Measurements from ENCODE around the gene BCAS3. TPM values are rescaled to one million over a fixed set of nuclear protein-coding genes. Genes with fewer than 3 reads are reported as not detected.

Gene BCAS3
- total and polyA plus RNA-seq, 5 donors from 2014 or later = 29.7 to 59.1 (median 33.9) TPM

DNA sequence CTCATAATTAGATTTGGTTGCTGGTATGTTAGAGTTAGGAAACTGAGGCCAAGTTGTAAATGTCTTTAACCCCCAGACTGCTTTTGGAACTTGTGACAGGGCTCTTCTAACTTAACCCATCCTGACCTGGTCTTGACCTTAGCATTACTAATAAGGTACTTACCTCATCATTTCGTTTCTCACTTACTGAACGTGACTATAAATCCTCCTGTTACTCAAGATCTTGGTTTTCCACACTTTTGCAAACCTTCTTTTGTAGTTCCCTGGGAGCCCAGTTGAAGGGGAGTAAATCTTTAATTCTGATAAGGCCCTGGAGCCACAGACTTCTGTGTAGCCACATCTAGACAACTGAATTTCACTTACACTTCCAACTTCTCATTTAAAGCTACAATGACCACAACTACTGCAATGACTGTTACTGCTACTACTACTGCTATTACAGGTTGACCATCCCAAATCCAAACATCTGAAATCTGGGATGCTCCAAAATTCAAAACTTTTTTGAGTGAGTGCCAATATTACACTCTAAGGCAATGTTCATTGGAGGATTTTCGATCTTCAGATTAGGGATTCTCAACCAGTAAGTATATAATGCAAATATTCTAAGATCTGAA lies 473.1 kb downstream of the BCAS3 start:
- H3K4me1 Mint-ChIP-seq = peaks cover 3 to 18% (median 15%) of the 10 kb centered on the region in 4 donors
- no peaks in the 10 kb centered on the region for H3K27me3 Mint-ChIP-seq
- H3K27ac Mint-ChIP-seq = no peak overlapping the region
- H3K4me3 Mint-ChIP-seq = peak overlapping the region in 1 of 4 donors; percentile 73
- peaks cover 6% of the 10 kb centered on the region for H3K36me3 Mint-ChIP-seq
- no peak for ATAC-seq (ENCODE audit: low read depth in 2 of 2)
- Histone ChIP-seq H3K9me3 (ENCODE audit: control insufficient read depth in 2 of 2, low read length in 2 of 2) (no peaks in the 10 kb centered on the region), H3K27me3 (ENCODE audit: control insufficient read depth, insufficient read depth, low read length) (no peaks in the 10 kb centered on the region), H3K4me3 (ENCODE audit: low read depth, low read length) (no peak overlapping the region), H3K36me3 (ENCODE audit: control insufficient read depth, insufficient read depth, low read length) (no peaks in the 10 kb centered on the region), H3K27ac (ENCODE audit: insufficient read depth, low read length, poor library complexity, severe bottlenecking) (no peak overlapping the region), H3K4me1 (ENCODE audit: control insufficient read depth, insufficient read depth, low read length, poor library complexity, severe bottlenecking) (no peaks in the 10 kb centered on the region)
- H3K9me3 Mint-ChIP-seq = peaks cover 0 to 2% (median 0%) of the 10 kb centered on the region in 7 donors
- no peak for DNase-seq

DNA sequence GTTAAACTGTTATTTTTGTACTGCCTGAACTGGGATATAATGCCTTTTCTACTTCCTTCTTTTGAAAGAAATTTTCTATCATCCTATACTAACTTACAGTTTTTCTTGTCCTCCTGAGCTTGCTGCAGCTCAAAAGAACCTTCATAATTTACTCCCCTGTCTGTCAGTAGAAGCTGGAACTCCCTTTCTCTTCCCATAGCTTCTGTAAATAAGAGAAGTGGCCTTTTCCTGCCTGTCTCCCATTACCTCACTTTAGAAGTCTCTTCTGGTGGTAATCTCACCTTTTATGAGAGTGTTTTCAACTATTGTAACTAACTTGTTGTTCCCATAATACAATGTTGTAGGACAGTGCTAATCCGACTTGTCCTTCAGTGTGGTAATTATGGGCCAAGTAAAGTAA lies 475.2 kb downstream of the BCAS3 start:
- Histone ChIP-seq H3K9me3 (ENCODE audit: control insufficient read depth in 2 of 2, low read length in 2 of 2) (no peaks in the 10 kb centered on the region), H3K36me3 (ENCODE audit: control insufficient read depth, insufficient read depth, low read length) (no peaks in the 10 kb centered on the region), H3K4me1 (ENCODE audit: control insufficient read depth, insufficient read depth, low read length, poor library complexity, severe bottlenecking) (no peaks in the 10 kb centered on the region), H3K27me3 (ENCODE audit: control insufficient read depth, insufficient read depth, low read length) (no peaks in the 10 kb centered on the region), H3K27ac (ENCODE audit: insufficient read depth, low read length, poor library complexity, severe bottlenecking) (no peak overlapping the region), H3K4me3 (ENCODE audit: low read depth, low read length) (no peak overlapping the region)
- Mint-ChIP-seq H3K36me3 (peaks cover 6% of the 10 kb centered on the region), H3K27ac (no peak overlapping the region), H3K27me3 (no peaks in the 10 kb centered on the region), H3K4me3 (no peak overlapping the region), H3K9me3 (peaks cover 0 to 2% (median 0%) of the 10 kb centered on the region in 7 donors), H3K4me1 (peaks cover 3 to 21% (median 14%) of the 10 kb centered on the region in 4 donors)
- DNase-seq (no peak), ATAC-seq (ENCODE audit: low read depth in 2 of 2) (no peak)

DNA sequence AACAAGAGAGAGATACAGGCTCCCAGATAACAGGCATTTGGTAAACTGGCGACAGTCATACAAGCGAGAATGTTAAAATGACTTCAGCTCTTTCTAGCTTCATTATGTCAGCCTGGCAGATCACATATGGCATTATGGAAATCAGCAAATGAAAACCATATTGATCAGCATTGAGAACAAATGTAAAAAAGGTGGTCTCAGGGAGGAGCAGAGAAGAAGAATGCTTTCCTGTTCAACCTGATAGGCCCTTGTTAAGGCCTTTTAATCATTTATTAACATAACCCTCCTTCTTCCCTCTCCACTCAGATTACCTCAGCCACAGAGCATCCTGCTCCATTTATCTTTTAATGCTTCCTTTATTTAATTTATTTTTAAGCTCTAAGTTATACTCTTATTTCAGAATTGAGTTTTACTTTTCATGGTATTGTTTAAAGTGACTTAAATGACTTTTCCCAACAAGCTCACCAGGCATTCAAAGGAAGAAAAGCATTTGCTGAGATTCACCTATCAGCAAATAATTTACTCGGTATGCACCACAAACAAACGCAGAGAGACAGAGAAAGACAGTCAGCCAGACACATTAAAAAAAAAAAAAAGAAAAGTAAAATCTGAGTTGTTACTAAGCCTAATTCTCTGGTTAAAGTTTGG lies 478.1 kb downstream of the BCAS3 start:
- no peak for DNase-seq
- H3K9me3 Mint-ChIP-seq = peaks cover 0 to 2% (median 0%) of the 10 kb centered on the region in 7 donors
- no peak overlapping the region for H3K4me3 ChIP-seq (ENCODE audit: low read depth, low read length)
- H3K27me3 ChIP-seq (ENCODE audit: control insufficient read depth, insufficient read depth, low read length) = no peaks in the 10 kb centered on the region
- no peaks in the 10 kb centered on the region for H3K9me3 ChIP-seq (ENCODE audit: control insufficient read depth in 2 of 2, low read length in 2 of 2)
- no peak overlapping the region for H3K27ac Mint-ChIP-seq
- H3K36me3 ChIP-seq (ENCODE audit: control insufficient read depth, insufficient read depth, low read length) = no peaks in the 10 kb centered on the region
- ATAC-seq (ENCODE audit: low read depth in 2 of 2) = no peak
- H3K27me3 Mint-ChIP-seq = no peaks in the 10 kb centered on the region
- H3K4me1 Mint-ChIP-seq = peaks cover 0 to 13% (median 7%) of the 10 kb centered on the region in 4 donors
- no peak overlapping the region for H3K4me3 Mint-ChIP-seq
- H3K27ac ChIP-seq (ENCODE audit: insufficient read depth, low read length, poor library complexity, severe bottlenecking) = no peak overlapping the region
- peaks cover 6% of the 10 kb centered on the region for H3K36me3 Mint-ChIP-seq
- peaks cover 5% of the 10 kb centered on the region for H3K4me1 ChIP-seq (ENCODE audit: control insufficient read depth, insufficient read depth, low read length, poor library complexity, severe bottlenecking)

DNA sequence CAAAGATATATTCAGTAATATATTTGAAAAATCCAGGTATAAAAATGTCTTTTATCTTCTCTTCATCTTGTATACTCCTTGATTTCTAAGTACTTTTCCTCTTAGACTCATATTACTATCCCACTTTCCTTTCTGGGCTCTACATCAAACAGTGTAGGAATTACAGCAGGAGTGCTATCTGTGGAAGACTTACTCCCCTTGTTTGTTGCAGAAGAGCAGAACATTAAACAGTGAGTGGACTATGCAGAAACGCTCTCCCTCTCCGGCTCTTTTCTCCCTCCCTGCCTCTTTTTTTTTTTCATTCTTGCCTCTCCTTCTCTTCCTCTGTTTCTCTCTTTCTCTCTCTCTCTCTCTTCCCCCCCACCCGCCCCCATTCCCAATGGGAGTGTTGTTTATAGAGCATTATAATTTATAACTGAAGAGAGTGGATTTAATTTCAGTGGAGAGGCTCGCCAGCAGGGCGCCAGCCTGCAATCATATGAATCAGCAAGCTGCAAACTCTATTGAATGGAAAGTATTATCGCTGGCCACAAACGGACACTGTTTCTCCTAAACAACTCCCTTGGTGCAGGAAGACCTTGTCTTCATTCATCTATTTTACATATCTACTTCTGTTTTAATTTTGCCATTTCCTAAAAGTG lies 479.7 kb downstream of the BCAS3 start:
- H3K36me3 ChIP-seq (ENCODE audit: control insufficient read depth, insufficient read depth, low read length) = no peaks in the 10 kb centered on the region
- H3K4me1 ChIP-seq (ENCODE audit: control insufficient read depth, insufficient read depth, low read length, poor library complexity, severe bottlenecking) = peaks cover 7% of the 10 kb centered on the region
- no peaks in the 10 kb centered on the region for H3K36me3 Mint-ChIP-seq
- no peak overlapping the region for H3K27ac ChIP-seq (ENCODE audit: insufficient read depth, low read length, poor library complexity, severe bottlenecking)
- peaks cover 0 to 2% (median 0%) of the 10 kb centered on the region in 7 donors for H3K9me3 Mint-ChIP-seq
- no peak overlapping the region for H3K4me3 ChIP-seq (ENCODE audit: low read depth, low read length)
- H3K27me3 Mint-ChIP-seq = no peaks in the 10 kb centered on the region
- DNase-seq = no peak
- peaks cover 6 to 22% (median 11%) of the 10 kb centered on the region in 4 donors for H3K4me1 Mint-ChIP-seq
- no peaks in the 10 kb centered on the region for H3K27me3 ChIP-seq (ENCODE audit: control insufficient read depth, insufficient read depth, low read length)
- no peak overlapping the region for H3K4me3 Mint-ChIP-seq
- ATAC-seq (ENCODE audit: low read depth in 2 of 2) = no peak
- no peak overlapping the region for H3K27ac Mint-ChIP-seq
- H3K9me3 ChIP-seq (ENCODE audit: control insufficient read depth in 2 of 2, low read length in 2 of 2) = no peaks in the 10 kb centered on the region

DNA sequence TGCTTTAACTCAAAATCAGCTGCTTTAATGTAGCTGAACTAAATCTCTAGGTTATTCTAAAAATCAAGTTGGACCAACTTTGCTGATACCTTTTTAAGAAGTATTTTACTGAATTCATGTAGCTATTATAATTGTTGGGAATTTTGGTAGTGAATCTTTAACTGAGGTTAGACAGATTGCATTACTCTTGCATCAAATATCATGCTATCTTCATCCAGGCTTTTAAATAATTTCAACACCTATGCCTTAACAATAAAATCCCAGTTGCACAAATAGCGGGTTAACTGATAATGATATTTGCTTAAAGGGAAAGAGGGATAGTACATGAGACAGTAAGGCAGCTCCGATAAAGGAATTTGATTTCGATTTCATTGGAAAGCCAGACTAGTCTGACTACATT lies 480.7 kb downstream of the BCAS3 start:
- peaks cover 0 to 2% (median 0%) of the 10 kb centered on the region in 7 donors for H3K9me3 Mint-ChIP-seq
- no peak overlapping the region for H3K4me3 Mint-ChIP-seq
- Histone ChIP-seq H3K27ac (ENCODE audit: insufficient read depth, low read length, poor library complexity, severe bottlenecking) (no peak overlapping the region), H3K9me3 (ENCODE audit: control insufficient read depth in 2 of 2, low read length in 2 of 2) (no peaks in the 10 kb centered on the region), H3K4me1 (ENCODE audit: control insufficient read depth, insufficient read depth, low read length, poor library complexity, severe bottlenecking) (peaks cover 7% of the 10 kb centered on the region), H3K36me3 (ENCODE audit: control insufficient read depth, insufficient read depth, low read length) (no peaks in the 10 kb centered on the region), H3K4me3 (ENCODE audit: low read depth, low read length) (no peak overlapping the region), H3K27me3 (ENCODE audit: control insufficient read depth, insufficient read depth, low read length) (no peaks in the 10 kb centered on the region)
- no peaks in the 10 kb centered on the region for H3K27me3 Mint-ChIP-seq
- DNase-seq = no peak
- H3K4me1 Mint-ChIP-seq = peaks cover 6 to 22% (median 11%) of the 10 kb centered on the region in 4 donors
- H3K36me3 Mint-ChIP-seq = no peaks in the 10 kb centered on the region
- H3K27ac Mint-ChIP-seq = no peak overlapping the region
- ATAC-seq (ENCODE audit: low read depth in 2 of 2) = no peak

DNA sequence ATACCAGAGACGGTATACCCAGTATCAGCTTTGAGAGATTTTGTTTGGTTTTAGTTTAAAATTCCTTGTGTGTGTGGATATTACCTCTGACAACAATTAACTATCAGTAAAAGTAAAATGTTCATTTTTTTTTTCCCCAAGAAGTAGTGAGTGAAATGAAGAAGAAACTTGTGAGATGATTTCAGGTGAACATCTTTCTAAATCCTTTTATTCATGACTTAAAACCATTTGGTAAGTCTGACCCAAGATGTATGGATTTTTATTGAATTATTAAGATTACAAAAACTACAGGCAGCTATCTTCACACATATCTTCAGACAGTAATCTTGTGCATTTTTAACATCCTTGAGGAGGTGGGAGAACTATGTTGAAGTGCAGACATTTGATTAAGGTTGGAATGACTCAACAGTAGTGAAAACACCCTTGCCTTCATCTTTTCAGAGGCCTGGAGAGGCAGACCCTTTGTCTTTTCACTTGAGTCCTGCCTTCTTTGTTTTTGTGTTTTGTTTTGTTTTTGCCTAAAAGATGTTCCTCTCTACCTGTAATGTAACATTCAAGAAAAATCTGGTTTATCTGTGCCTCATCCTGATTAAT lies 481.7 kb downstream of the BCAS3 start:
- Mint-ChIP-seq H3K4me1 (peaks cover 6 to 22% (median 10%) of the 10 kb centered on the region in 4 donors), H3K9me3 (peaks cover 0 to 4% (median 0%) of the 10 kb centered on the region in 7 donors), H3K4me3 (no peak overlapping the region), H3K36me3 (peaks cover 2% of the 10 kb centered on the region), H3K27me3 (no peaks in the 10 kb centered on the region), H3K27ac (peak overlapping the region in 2 of 3 donors; percentile 61 to 75)
- H3K27ac ChIP-seq (ENCODE audit: insufficient read depth, low read length, poor library complexity, severe bottlenecking) = no peak overlapping the region
- no peaks in the 10 kb centered on the region for H3K36me3 ChIP-seq (ENCODE audit: control insufficient read depth, insufficient read depth, low read length)
- DNase-seq (no peak), ATAC-seq (ENCODE audit: low read depth in 2 of 2) (no peak)
- H3K9me3 ChIP-seq (ENCODE audit: control insufficient read depth in 2 of 2, low read length in 2 of 2) = no peaks in the 10 kb centered on the region
- no peak overlapping the region for H3K4me3 ChIP-seq (ENCODE audit: low read depth, low read length)
- H3K4me1 ChIP-seq (ENCODE audit: control insufficient read depth, insufficient read depth, low read length, poor library complexity, severe bottlenecking) = peaks cover 7% of the 10 kb centered on the region
- H3K27me3 ChIP-seq (ENCODE audit: control insufficient read depth, insufficient read depth, low read length) = no peaks in the 10 kb centered on the region

DNA sequence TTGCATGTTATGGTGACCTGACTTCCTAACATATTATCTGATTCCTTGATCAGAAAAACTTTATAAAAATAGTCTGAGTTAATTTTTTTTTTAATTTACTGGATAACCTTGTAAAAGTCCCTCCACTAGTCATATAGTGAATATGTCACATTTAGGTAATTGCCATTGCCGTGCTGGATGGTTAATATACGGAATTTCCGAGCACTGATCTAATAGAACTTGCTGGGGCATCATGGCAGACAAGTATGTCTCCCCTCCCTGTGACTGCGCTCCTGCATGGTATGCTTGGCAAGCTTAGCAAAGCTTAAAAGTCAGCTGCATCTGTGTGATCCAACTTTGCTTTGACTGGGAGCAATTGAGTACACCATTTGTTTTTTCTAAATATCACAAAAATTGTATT lies 482.6 kb downstream of the BCAS3 start:
- Histone ChIP-seq H3K9me3 (ENCODE audit: control insufficient read depth in 2 of 2, low read length in 2 of 2) (no peaks in the 10 kb centered on the region), H3K27ac (ENCODE audit: insufficient read depth, low read length, poor library complexity, severe bottlenecking) (no peak overlapping the region), H3K36me3 (ENCODE audit: control insufficient read depth, insufficient read depth, low read length) (no peaks in the 10 kb centered on the region), H3K4me1 (ENCODE audit: control insufficient read depth, insufficient read depth, low read length, poor library complexity, severe bottlenecking) (peaks cover 7% of the 10 kb centered on the region), H3K27me3 (ENCODE audit: control insufficient read depth, insufficient read depth, low read length) (no peaks in the 10 kb centered on the region), H3K4me3 (ENCODE audit: low read depth, low read length) (no peak overlapping the region)
- peaks cover 0 to 8% (median 0%) of the 10 kb centered on the region in 7 donors for H3K9me3 Mint-ChIP-seq
- no peaks in the 10 kb centered on the region for H3K27me3 Mint-ChIP-seq
- no peak for ATAC-seq (ENCODE audit: low read depth in 2 of 2)
- H3K27ac Mint-ChIP-seq = no peak overlapping the region
- no peak overlapping the region for H3K4me3 Mint-ChIP-seq
- peaks cover 6% of the 10 kb centered on the region for H3K36me3 Mint-ChIP-seq
- no peak for DNase-seq
- H3K4me1 Mint-ChIP-seq = peaks cover 10 to 22% (median 10%) of the 10 kb centered on the region in 4 donors
